Chondrocyte (in vitro differentiated cells): ENCODE data around the gene POPDC2. TPM values are rescaled to one million over a fixed set of nuclear protein-coding genes. Genes with fewer than 3 reads are reported as not detected.
"Not testable (repeated sequence)": the region's sequence is repeated elsewhere in the genome, so short reads cannot be mapped to it uniquely, and the experiment has no call there.

Experiments
- DNase-seq: peaks from one replicate; pipeline ENCODE4 v3.0.0; 2021; ENCODE audit warnings: mixed read lengths, low spot score
- H3K27ac Mint-ChIP-seq: one replicate; pipeline ENCODE4 v1.8.0; 2021; ENCODE audit warnings: mild to moderate bottlenecking, moderate library complexity, mixed read lengths; ENCODE audit not compliant: unreplicated experiment
- H3K27me3 Mint-ChIP-seq: 2 replicates; pipeline ENCODE4 v1.8.0; 2021; ENCODE audit warnings: low read depth, mixed read lengths
- H3K36me3 Mint-ChIP-seq: 2 replicates; pipeline ENCODE4 v1.8.0; 2021; ENCODE audit warnings: low read depth, mixed read lengths
- H3K4me1 Mint-ChIP-seq: 2 replicates; pipeline ENCODE4 v1.8.0; 2021; ENCODE audit warnings: low read depth, mild to moderate bottlenecking, mixed read lengths
- H3K4me3 Mint-ChIP-seq: one replicate; pipeline ENCODE4 v1.8.0; 2021; ENCODE audit warnings: mild to moderate bottlenecking, moderate library complexity, mixed read lengths; ENCODE audit not compliant: unreplicated experiment
- H3K9me3 Mint-ChIP-seq: 2 replicates; pipeline ENCODE4 v1.8.0; 2021; ENCODE audit warnings: low read depth, mixed read lengths
- total RNA-seq: library from RNA; stranded (reverse); gene quantifications from 3 replicates; pipeline ENCODE4 v1.2.1, GENCODE V29; 2021
- TF ChIP-seq, protein P1 (sequence below): fragments of 200-600 bp; sonication (generic); IDR thresholded peaks from 2 replicates; pipeline ENCODE4 v1.5.0; 2021; ENCODE audit warnings: antibody characterized with exemption, mild to moderate bottlenecking, moderate library complexity

Gene POPDC2
- total RNA-seq, 1 donor from 2014 or later, result 0.80 TPM

DNA sequence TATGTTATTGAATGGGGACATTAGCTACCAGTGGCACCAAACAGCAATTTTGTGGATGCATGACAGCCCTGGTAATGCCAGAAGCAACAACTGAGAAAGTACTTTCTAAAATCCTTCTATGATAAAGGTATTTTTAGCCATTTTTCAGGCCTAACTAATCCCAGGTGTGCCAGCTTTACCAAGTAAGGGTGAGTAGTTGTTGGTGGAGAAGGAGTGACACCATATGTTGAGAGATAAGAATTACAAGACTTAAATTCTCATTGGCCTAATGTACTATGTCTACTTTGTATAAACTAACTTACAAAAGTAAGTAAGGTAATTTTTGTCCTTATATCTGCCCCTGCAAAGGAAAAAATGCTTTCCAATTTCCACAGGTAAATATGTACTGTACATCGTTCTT is 20.9 kb upstream of the POPDC2 start:
- H3K4me1 Mint-ChIP-seq, result peaks cover 11% of the 10 kb centered on the region
- H3K27me3 Mint-ChIP-seq, result no peaks in the 10 kb centered on the region
- DNase-seq, result no peak
- TF ChIP-seq, protein P1, sequence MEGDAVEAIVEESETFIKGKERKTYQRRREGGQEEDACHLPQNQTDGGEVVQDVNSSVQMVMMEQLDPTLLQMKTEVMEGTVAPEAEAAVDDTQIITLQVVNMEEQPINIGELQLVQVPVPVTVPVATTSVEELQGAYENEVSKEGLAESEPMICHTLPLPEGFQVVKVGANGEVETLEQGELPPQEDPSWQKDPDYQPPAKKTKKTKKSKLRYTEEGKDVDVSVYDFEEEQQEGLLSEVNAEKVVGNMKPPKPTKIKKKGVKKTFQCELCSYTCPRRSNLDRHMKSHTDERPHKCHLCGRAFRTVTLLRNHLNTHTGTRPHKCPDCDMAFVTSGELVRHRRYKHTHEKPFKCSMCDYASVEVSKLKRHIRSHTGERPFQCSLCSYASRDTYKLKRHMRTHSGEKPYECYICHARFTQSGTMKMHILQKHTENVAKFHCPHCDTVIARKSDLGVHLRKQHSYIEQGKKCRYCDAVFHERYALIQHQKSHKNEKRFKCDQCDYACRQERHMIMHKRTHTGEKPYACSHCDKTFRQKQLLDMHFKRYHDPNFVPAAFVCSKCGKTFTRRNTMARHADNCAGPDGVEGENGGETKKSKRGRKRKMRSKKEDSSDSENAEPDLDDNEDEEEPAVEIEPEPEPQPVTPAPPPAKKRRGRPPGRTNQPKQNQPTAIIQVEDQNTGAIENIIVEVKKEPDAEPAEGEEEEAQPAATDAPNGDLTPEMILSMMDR, result peak; percentile 85
- H3K4me3 Mint-ChIP-seq, result no peak overlapping the region
- H3K27ac Mint-ChIP-seq, result no peak overlapping the region
- no peaks in the 10 kb centered on the region for H3K36me3 Mint-ChIP-seq
- no peaks in the 10 kb centered on the region for H3K9me3 Mint-ChIP-seq

DNA sequence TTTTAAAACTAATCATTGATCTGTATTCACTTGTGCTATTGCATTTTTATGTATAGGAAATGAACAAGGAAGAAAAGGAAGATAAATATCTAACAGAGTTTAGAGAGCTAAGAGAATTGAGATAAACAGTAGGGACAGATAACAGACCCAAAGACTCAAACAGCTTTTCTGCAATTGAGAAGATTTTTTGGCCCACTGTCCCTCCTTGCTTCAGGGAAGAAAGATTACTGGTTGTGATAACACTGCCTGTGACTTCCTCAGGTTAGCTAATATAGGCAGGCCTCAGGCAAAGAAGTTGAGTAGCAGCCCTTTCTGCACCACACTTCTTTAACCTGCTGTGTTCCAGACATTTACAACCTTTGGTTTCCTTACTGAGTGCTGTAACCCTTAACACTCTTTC is 19.5 kb upstream of the POPDC2 start:
- H3K27me3 Mint-ChIP-seq, result no peaks in the 10 kb centered on the region
- TF ChIP-seq, protein P1, result no peak
- peaks cover under 1% of the 10 kb centered on the region for H3K36me3 Mint-ChIP-seq
- H3K4me1 Mint-ChIP-seq, result peaks cover 23% of the 10 kb centered on the region
- H3K9me3 Mint-ChIP-seq, result no peaks in the 10 kb centered on the region
- DNase-seq, result no peak
- H3K4me3 Mint-ChIP-seq, result no peak overlapping the region
- no peak overlapping the region for H3K27ac Mint-ChIP-seq

DNA sequence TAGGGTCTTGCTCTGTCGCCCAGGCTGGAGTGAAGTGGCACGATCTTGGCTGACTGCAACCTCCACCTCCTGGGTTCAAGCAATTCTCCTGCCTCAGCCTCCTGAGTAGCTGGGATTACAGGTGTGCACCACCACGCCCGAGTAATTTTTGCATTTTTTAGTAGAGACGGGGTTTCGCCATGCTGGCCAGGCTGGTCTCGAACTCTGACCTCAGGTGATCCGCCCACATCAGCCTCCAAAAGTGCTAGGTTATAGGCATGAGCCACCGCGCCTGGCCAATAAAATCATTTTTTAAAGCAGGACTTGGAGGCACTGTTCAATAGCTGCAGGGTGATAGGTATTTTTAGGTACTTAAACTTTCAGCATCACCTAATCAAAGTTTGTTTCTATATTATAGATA is 17.8 kb upstream of the POPDC2 start:
- not testable (repeated sequence) for H3K36me3 Mint-ChIP-seq, H3K9me3 Mint-ChIP-seq, H3K27me3 Mint-ChIP-seq, H3K27ac Mint-ChIP-seq, DNase-seq, H3K4me3 Mint-ChIP-seq
- H3K4me1 Mint-ChIP-seq, result peaks cover 23% of the 10 kb centered on the region

DNA sequence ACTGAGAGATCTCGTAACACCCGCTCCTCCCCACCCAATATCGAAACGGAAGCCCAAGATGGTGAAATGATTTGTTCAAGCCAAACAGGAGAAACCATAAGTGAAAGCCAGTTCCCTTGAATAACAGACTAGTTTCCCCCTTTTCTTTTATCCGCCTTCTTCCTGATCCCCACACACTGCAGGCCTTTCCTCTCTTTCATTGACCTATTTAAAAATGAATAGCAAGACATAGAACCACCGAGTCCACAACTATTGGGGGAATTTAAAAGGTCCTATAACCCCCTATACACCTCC is 17.2 kb upstream of the POPDC2 start:
- H3K9me3 Mint-ChIP-seq, result no peaks in the 10 kb centered on the region
- TF ChIP-seq, protein P1, result no peak
- H3K27me3 Mint-ChIP-seq, result no peaks in the 10 kb centered on the region
- DNase-seq, result no peak
- H3K27ac Mint-ChIP-seq, result peak overlapping the region; percentile 94
- peak overlapping the region; percentile 96 for H3K4me3 Mint-ChIP-seq
- peaks cover 4% of the 10 kb centered on the region for H3K36me3 Mint-ChIP-seq
- peaks cover 23% of the 10 kb centered on the region for H3K4me1 Mint-ChIP-seq

DNA sequence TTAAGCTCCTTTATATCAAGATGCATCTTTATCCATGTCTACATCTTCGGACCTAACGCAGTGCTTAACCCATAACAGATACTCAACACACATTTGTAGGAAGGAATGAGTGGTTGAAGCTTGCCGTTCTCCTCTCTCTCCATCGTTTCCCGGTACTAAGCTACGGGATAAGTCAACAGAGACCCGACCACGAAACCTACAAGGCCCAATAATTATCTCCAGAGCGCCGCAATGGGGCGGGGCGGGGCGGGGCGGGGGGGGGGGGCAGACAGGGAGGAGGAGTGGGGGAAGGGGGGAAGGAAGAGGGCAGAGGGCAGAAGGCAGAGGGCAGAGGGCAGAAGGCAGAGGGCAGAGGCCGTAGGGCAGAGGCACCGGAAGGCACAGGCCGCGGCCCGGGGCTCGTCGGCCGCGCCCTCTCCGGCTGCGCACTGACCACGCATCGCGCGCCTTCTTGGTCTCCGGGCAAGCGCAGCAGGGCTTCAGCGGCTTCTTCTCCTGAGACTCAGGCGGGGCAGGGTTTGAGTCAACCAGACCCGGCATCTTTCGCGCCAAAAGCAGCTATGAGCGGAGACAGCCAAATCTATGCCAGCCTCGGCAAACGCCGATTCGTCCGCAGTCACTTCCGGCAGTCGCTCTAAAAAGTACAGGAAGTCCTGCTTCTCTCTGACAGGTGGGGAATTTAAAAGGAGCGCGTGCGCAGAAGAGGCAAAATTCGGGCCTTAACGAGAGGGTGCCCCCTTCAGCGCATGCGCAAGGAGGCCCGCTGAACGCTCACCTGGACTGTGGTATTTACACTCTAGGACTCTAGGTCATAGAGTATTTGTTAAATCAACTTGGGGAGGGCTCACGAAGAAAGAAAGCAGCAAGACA is 16.6 kb upstream of the POPDC2 start, which contains the start of gene COX17:
Gene COX17, minus strand, starts transcription at position 636 of the 870 bp plus-strand sequence. Its CDS starts 96 bp downstream, at position 540.
- TF ChIP-seq, protein P1, result no peak
- Mint-ChIP-seq H3K36me3 (peaks cover 5% of the 10 kb centered on the region), H3K9me3 (no peaks in the 10 kb centered on the region), H3K4me3 (peak within 1 kb of the TSS; percentile 96), H3K27me3 (no peaks in the 10 kb centered on the region), H3K27ac (peak within 1 kb of the TSS; percentile 94), H3K4me1 (peaks cover 23% of the 10 kb centered on the region)
- DNase-seq, result peak; percentile 95

DNA sequence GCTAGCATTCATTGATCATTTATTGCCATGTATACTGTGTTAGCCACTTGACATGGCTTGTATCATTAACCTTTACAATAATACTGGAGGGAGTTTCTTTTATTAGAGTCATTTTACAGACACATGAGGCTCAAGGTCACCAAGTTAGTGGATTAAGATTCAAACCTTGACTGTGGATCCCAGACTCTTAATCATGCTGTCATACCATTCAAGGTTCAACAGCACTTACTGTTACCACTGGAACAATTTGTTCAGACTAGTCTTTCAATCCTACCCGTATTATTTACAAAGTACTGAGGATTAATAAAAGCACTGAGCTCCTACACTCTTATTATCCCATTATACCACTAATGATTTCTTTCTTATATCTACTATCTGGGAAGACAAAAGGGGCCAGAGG is 15.6 kb upstream of the POPDC2 start:
- DNase-seq, result no peak
- TF ChIP-seq, protein P1, result no peak
- Mint-ChIP-seq H3K36me3 (peaks cover 5% of the 10 kb centered on the region), H3K27me3 (no peaks in the 10 kb centered on the region), H3K9me3 (no peaks in the 10 kb centered on the region), H3K4me3 (peak overlapping the region; percentile 96), H3K27ac (no peak overlapping the region), H3K4me1 (peaks cover 23% of the 10 kb centered on the region)
